Glutamatergic neuron (in vitro differentiated cells): Measurements from ENCODE around the gene TMEM164. TPM values are rescaled to one million over a fixed set of nuclear protein-coding genes. Genes with fewer than 3 reads are reported as not detected.

ENCODE experiments used
- DNase-seq: peaks from one replicate; pipeline ENCODE4 v3.0.0; 2022
- H3K27ac Mint-ChIP-seq: one replicate; pipeline ENCODE4 v1.8.0; 2020; ENCODE audit warnings: mild to moderate bottlenecking, mixed read lengths, inconsistent platforms; ENCODE audit not compliant: unreplicated experiment
- H3K27me3 Mint-ChIP-seq: one replicate; pipeline ENCODE4 v1.8.0; 2020; ENCODE audit warnings: mild to moderate bottlenecking, moderate library complexity, mixed read lengths, inconsistent platforms; ENCODE audit not compliant: unreplicated experiment
- H3K36me3 Mint-ChIP-seq: one replicate; pipeline ENCODE4 v1.8.0; 2020; ENCODE audit warnings: mild to moderate bottlenecking, mixed read lengths, inconsistent platforms; ENCODE audit not compliant: unreplicated experiment
- H3K4me1 Mint-ChIP-seq: one replicate; pipeline ENCODE4 v1.8.0; 2020; ENCODE audit warnings: mild to moderate bottlenecking, low read depth, mixed read lengths, inconsistent platforms; ENCODE audit not compliant: unreplicated experiment
- H3K4me3 Mint-ChIP-seq: one replicate; pipeline ENCODE4 v1.8.0; 2020; ENCODE audit warnings: mild to moderate bottlenecking, mixed read lengths, inconsistent platforms; ENCODE audit not compliant: unreplicated experiment
- H3K9me3 Mint-ChIP-seq: one replicate; pipeline ENCODE4 v1.8.0; 2020; ENCODE audit warnings: mild to moderate bottlenecking, moderate library complexity, mixed read lengths, inconsistent platforms; ENCODE audit not compliant: unreplicated experiment
- CTCF ChIP-seq: fragments of 200-600 bp; sonication (generic); IDR thresholded peaks from one replicate; pipeline ENCODE4 v1.5.0; 2021; ENCODE audit not compliant: partially characterized antibody, unreplicated experiment
- total RNA-seq: library from RNA; stranded (reverse); fragmentation: NEBNext Ultra II Directional; extraction: Animal tissue kit (Norgen Biotek cat#: 25700); gene quantifications from one replicate; pipeline ENCODE4 v1.2.1, GENCODE V29; 2021; ENCODE audit not compliant: unreplicated experiment

Gene TMEM164
- total RNA-seq, 1 donor from 2014 or later = 56.6 TPM

- Mint-ChIP-seq H3K9me3 (peaks cover 2% of the 10 kb centered on the region), H3K27me3 (peaks cover 2% of the 10 kb centered on the region), H3K27ac (no peak overlapping the region), H3K4me3 (no peak overlapping the region), H3K36me3 (no peaks in the 10 kb centered on the region), H3K4me1 (peaks cover 33% of the 10 kb centered on the region)
- no peak for TF ChIP-seq CTCF
- no peak for DNase-seq
These were observed 10.0 kb downstream of the TMEM164 start for GRCh38 chrX:110012818-110013485.

- H3K27ac Mint-ChIP-seq = no peak overlapping the region
These were observed 11.1 kb downstream of the TMEM164 start for GRCh38 chrX:110013968-110014367.

GRCh38 chrX:110015032-110015431 is 12.1 kb downstream of the TMEM164 start:
- peaks cover 19% of the 10 kb centered on the region for H3K4me1 Mint-ChIP-seq
- no peaks in the 10 kb centered on the region for H3K36me3 Mint-ChIP-seq
- H3K27ac Mint-ChIP-seq = no peak overlapping the region
- H3K4me3 Mint-ChIP-seq = no peak overlapping the region
- no peak for TF ChIP-seq CTCF
- no peak for DNase-seq
- peaks cover 2% of the 10 kb centered on the region for H3K9me3 Mint-ChIP-seq
- peaks cover 2% of the 10 kb centered on the region for H3K27me3 Mint-ChIP-seq

More at GRCh38 chrX:110013968-110014367, 11.1 kb downstream of the TMEM164 start:
- Mint-ChIP-seq H3K36me3 (no peaks in the 10 kb centered on the region), H3K4me3 (no peak overlapping the region), H3K4me1 (peaks cover 23% of the 10 kb centered on the region), H3K9me3 (peaks cover 2% of the 10 kb centered on the region), H3K27me3 (peaks cover 2% of the 10 kb centered on the region)
- DNase-seq = no peak
- no peak for TF ChIP-seq CTCF

GRCh38 chrX:110015915-110016314 is 13.0 kb downstream of the TMEM164 start:
- peak overlapping the region; percentile 48 for H3K27ac Mint-ChIP-seq
- peaks cover 2% of the 10 kb centered on the region for H3K9me3 Mint-ChIP-seq
- peaks cover 2% of the 10 kb centered on the region for H3K27me3 Mint-ChIP-seq
- no peaks in the 10 kb centered on the region for H3K36me3 Mint-ChIP-seq
- no peak for DNase-seq
- no peak for TF ChIP-seq CTCF
- H3K4me1 Mint-ChIP-seq = peaks cover 17% of the 10 kb centered on the region
- H3K4me3 Mint-ChIP-seq = no peak overlapping the region

GRCh38 chrX:110020536-110020935 is 17.6 kb downstream of the TMEM164 start:
- Mint-ChIP-seq H3K4me3 (no peak overlapping the region), H3K36me3 (no peaks in the 10 kb centered on the region), H3K9me3 (no peaks in the 10 kb centered on the region), H3K27ac (no peak overlapping the region), H3K4me1 (peaks cover 21% of the 10 kb centered on the region), H3K27me3 (no peaks in the 10 kb centered on the region)
- DNase-seq = no peak
- TF ChIP-seq CTCF = no peak
